Prostate gland (tissue), 2 donors: Measurements from ENCODE around the gene ARL14EP. TPM values are rescaled to one million over a fixed set of nuclear protein-coding genes. Genes with fewer than 3 reads are reported as not detected.

Experiments
- DNase-seq: peaks from one replicate; pipeline ENCODE4 v3.0.0-alpha.2; 2019; ENCODE audit warnings: low spot score
- H3K27ac ChIP-seq, 2 donors: fragments of 200-600 bp; sonication (generic); 2 replicates each; pipeline ENCODE4 v1.5.1; 2017 to 2019
- H3K27me3 ChIP-seq: fragments of 200-600 bp; sonication (generic); replicated peaks from 2 replicates; pipeline ENCODE4 v1.5.1; 2019; ENCODE audit not compliant: insufficient read depth
- H3K36me3 ChIP-seq, 2 donors: fragments of 200-600 bp; sonication (generic); 1 replicate in 1 of 2; 2 replicates in 1 of 2; pipeline versions ENCODE4 v1.5.1 to v1.8.1; 2017 to 2019
- H3K4me1 ChIP-seq: fragments of 200-600 bp; sonication (generic); replicated peaks from 2 replicates; pipeline ENCODE4 v1.5.1; 2019
- H3K4me3 ChIP-seq, 2 donors: fragments of 200-600 bp; sonication (generic); 2 replicates each; pipeline ENCODE4 v1.5.1; 2017 to 2019
- H3K9me3 ChIP-seq: fragments of 200-600 bp; sonication (generic); 2 replicates; pipeline ENCODE4 v1.5.1; 2017
- POLR2A ChIP-seq: fragments of 450-650 bp; IDR thresholded peaks from one replicate; pipeline ENCODE4 v1.6.1; 2016; ENCODE audit warnings: antibody characterized with exemption, mild to moderate bottlenecking
- POLR2AphosphoS5 ChIP-seq: sonication (generic); formaldehyde crosslinking; IDR thresholded peaks from one replicate; pipeline ENCODE4 v1.6.1; 2017; ENCODE audit warnings: antibody characterized with exemption
- WGBS: methylation state at CpG from one replicate; pipeline ENCODE4 v1.1.5; 2018; 5-methylcytosine and 5-hydroxymethylcytosine counted together
- intact Hi-C: fragments of 100-400 bp; cut with DNase I; formaldehyde crosslinking; loops from one replicate; pipeline ENCODE4 v1.14.2; 2022
- total RNA-seq, 2 donors: library from RNA; depleted of rRNA; stranded (reverse); fragments of >200 nt; gene quantifications; one replicate each; pipeline ENCODE4 v1.1.0, GENCODE V29; 2016
- TF ChIP-seq, protein P1 (sequence below), 4 experiments: fragments of 200-600 bp in 2 of 4; fragments of 450-650 bp in 2 of 4; sonication (generic) in 2 of 4; IDR thresholded peaks; 1 replicate in 3 of 4; 2 replicates in 1 of 4; pipeline ENCODE4 v1.5.1; 2016 to 2019; ENCODE audit warnings: antibody characterized with exemption in 4 of 4, mild to moderate bottlenecking in 2 of 4, moderate library complexity in 2 of 4

The ARL14EP gene
- total RNA-seq, 2 donors from 2014 or later, result 26.0 to 27.9 TPM

DNA sequence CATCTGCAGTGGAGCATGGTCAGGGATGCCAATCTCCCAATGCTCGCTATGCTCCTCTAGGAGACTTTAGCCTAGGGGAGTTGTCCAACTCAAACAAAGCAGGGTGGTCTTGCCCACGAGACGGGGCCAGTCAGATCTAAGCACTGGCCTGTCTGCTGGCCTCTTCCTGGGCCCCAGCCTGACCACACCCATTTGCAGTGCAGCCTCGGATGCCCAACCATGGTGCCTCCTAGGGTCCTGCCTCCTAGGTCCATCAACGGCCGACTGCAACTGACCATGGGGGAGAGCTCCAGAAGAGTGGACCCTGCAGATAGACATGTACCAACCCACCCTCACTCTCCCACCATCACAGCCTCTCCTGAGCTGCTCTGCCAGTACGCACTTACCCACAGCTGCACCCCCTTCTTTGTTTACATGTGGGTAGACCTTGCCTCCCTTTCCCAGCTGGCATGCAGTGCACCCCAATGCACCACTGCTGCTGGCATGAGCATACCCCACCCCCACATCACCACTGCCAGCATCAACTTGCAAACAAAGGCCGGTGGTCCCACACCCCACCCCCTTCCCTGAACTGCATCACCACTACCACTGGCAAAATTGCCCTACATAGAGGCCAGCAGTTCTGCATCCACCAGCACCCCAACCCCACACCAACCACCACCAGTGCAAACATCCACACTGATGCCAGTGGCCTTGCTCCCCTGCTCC lies 27.6 kb upstream of the ARL14EP start:
- Histone ChIP-seq H3K36me3 (no peaks in the 10 kb centered on the region), H3K4me1 (no peaks in the 10 kb centered on the region), H3K27me3 (no peaks in the 10 kb centered on the region), H3K4me3 (no peak overlapping the region), H3K27ac (no peak overlapping the region), H3K9me3 (no peaks in the 10 kb centered on the region)
- intact Hi-C loops, result no loop called here
- DNase-seq, result no peak
- no peak for TF ChIP-seq POLR2AphosphoS5
- TF ChIP-seq, protein P1, sequence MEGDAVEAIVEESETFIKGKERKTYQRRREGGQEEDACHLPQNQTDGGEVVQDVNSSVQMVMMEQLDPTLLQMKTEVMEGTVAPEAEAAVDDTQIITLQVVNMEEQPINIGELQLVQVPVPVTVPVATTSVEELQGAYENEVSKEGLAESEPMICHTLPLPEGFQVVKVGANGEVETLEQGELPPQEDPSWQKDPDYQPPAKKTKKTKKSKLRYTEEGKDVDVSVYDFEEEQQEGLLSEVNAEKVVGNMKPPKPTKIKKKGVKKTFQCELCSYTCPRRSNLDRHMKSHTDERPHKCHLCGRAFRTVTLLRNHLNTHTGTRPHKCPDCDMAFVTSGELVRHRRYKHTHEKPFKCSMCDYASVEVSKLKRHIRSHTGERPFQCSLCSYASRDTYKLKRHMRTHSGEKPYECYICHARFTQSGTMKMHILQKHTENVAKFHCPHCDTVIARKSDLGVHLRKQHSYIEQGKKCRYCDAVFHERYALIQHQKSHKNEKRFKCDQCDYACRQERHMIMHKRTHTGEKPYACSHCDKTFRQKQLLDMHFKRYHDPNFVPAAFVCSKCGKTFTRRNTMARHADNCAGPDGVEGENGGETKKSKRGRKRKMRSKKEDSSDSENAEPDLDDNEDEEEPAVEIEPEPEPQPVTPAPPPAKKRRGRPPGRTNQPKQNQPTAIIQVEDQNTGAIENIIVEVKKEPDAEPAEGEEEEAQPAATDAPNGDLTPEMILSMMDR (IDR thresholded peaks at IDR 0.05), result no peak
- TF ChIP-seq POLR2A, result no peak
- WGBS, result 76% methylated on average over 8 of the region's 8 CpGs

- TF ChIP-seq POLR2A (no peak), POLR2AphosphoS5 (no peak)
- TF ChIP-seq, protein P1 (IDR thresholded peaks at IDR 0.05), result no peak
- DNase-seq, result no peak
- H3K27ac ChIP-seq, result no peak overlapping the region
- no peaks in the 10 kb centered on the region for H3K27me3 ChIP-seq
- WGBS, result 93% methylated on average over 1 of the region's 1 CpG
- H3K9me3 ChIP-seq, result no peaks in the 10 kb centered on the region
- no peak overlapping the region for H3K4me3 ChIP-seq
- no peaks in the 10 kb centered on the region for H3K36me3 ChIP-seq
- intact Hi-C loops, result no loop called here
- no peaks in the 10 kb centered on the region for H3K4me1 ChIP-seq
Measured at GRCh38 chr11:30304620-30305019, 18.3 kb upstream of the ARL14EP start.

DNA sequence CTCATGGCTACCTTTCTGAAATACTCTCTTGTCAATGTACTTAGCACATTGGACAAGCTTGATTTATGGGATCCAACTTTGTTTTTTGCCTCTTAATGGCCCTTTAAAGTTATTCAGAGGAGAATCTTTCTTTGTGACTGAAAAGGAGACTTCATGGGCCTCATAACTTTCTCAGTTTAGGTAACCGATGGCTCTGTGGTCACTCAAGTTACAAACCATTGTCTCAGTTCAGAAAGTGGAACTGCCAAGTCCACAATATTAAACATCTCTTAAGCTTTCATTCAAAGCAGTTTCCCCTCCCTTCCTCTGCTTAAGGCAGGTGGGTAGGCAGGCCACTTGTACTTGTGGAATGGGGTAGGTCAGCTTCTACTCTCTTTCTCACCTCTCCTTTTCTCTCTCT lies 12.3 kb upstream of the ARL14EP start:
- no peaks in the 10 kb centered on the region for H3K36me3 ChIP-seq
- no peak for DNase-seq
- H3K9me3 ChIP-seq, result no peaks in the 10 kb centered on the region
- TF ChIP-seq, protein P1 (IDR thresholded peaks at IDR 0.05), result no peak
- no peak for TF ChIP-seq POLR2AphosphoS5
- TF ChIP-seq POLR2A, result no peak
- WGBS, result 63% methylated on average over 1 of the region's 1 CpG
- no peak overlapping the region for H3K27ac ChIP-seq
- no peaks in the 10 kb centered on the region for H3K4me1 ChIP-seq
- no peaks in the 10 kb centered on the region for H3K27me3 ChIP-seq
- intact Hi-C loops, result no loop called here
- H3K4me3 ChIP-seq, result no peak overlapping the region

DNA sequence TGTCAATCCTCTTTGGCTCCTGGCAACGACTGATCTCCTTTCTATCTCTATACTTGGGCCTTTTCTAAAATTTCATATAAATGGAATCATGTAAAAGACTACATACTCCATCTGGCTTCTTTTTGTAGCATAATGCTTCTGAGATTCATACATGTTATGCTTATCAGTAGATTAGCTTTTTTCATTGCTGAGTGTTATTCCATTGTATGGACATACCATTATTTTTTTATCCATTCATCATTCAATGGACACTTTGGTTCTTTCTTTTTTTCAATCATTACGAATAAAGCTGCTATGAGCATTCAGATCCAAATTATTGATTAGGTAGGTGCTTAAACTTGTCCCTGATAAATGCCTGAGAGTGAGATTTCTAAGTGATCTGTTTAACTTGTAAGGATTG lies 11.7 kb upstream of the ARL14EP start:
- WGBS, result 92% methylated on average over 2 of the region's 2 CpGs
- TF ChIP-seq POLR2A, result no peak
- TF ChIP-seq, protein P1 (IDR thresholded peaks at IDR 0.05), result no peak
- no peak for TF ChIP-seq POLR2AphosphoS5
- Histone ChIP-seq H3K27ac (no peak overlapping the region), H3K9me3 (no peaks in the 10 kb centered on the region), H3K36me3 (no peaks in the 10 kb centered on the region), H3K4me3 (no peak overlapping the region), H3K27me3 (no peaks in the 10 kb centered on the region), H3K4me1 (no peaks in the 10 kb centered on the region)
- DNase-seq, result no peak
- intact Hi-C loops, result no loop called here

GRCh38 chr11:30312243-30312642 lies 10.7 kb upstream of the ARL14EP start:
- no peak overlapping the region for H3K27ac ChIP-seq
- TF ChIP-seq POLR2A (no peak), POLR2AphosphoS5 (no peak)
- TF ChIP-seq, protein P1 (IDR thresholded peaks at IDR 0.05), result no peak
- H3K27me3 ChIP-seq, result no peaks in the 10 kb centered on the region
- H3K36me3 ChIP-seq, result no peaks in the 10 kb centered on the region
- 69% methylated on average over 1 of the region's 1 CpG for WGBS
- no peak overlapping the region for H3K4me3 ChIP-seq
- DNase-seq, result no peak
- H3K9me3 ChIP-seq, result no peaks in the 10 kb centered on the region
- intact Hi-C loops, result no loop called here
- H3K4me1 ChIP-seq, result no peaks in the 10 kb centered on the region
